HG02588 (cell line): ENCODE measurements around the gene TMEM60.
"Not testable (repeated sequence)": the region's sequence is repeated elsewhere in the genome, so short reads cannot be mapped to it uniquely, and the experiment has no call there.

Source experiments
- ATAC-seq: cut with Tn5 transposase; IDR thresholded peaks from one replicate; pipeline ENCODE4 v1.9.1; 2021; ENCODE audit warnings: mild to moderate bottlenecking, moderate library complexity; ENCODE audit not compliant: unreplicated experiment

The TMEM60 gene

DNA sequence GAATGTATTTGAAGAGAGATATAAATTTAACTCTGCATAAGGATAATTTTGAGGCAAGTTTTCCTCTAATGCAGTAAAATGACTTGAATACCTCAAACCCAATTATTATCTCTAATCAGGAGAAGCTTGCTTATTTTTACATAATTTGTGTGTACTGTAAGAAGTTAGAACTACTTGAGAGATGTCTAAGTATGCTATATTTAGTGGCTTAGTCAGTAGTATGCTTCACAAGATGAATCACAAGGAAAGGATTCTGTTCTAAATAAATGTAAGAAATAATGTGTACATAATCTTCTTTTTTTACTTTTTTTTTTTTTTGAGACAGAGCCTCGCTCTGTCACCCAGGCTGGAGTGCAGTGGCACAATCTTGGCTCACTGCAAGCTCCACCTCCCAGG is 14.1 kb upstream of the TMEM60 start:
- ATAC-seq, result no peak

GRCh38 chr7:77811516-77812289 is 13.5 kb upstream of the TMEM60 start:
- no peak for ATAC-seq

DNA sequence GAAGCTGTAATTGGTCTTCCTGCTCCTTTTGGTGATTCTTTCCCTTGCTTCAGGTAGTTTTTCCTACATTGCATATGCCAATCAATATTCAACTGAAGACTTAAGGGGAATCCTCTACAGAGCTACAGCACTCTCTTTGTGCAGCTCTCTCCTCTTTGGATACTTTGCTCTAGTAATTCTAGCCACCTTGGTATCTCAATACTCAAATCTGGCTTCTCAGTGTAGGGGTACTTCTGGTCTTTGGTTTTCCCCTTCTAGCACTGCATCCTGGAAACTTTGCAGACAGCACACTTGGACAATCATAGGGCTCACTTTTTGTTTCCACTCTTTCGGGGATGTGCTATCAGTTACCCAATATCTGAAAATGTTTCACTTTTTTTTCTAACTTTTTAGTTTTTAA is 10.3 kb upstream of the TMEM60 start:
- ATAC-seq, result no peak

GRCh38 chr7:77806425-77806824 is 8.2 kb upstream of the TMEM60 start:
- ATAC-seq, result no peak

DNA sequence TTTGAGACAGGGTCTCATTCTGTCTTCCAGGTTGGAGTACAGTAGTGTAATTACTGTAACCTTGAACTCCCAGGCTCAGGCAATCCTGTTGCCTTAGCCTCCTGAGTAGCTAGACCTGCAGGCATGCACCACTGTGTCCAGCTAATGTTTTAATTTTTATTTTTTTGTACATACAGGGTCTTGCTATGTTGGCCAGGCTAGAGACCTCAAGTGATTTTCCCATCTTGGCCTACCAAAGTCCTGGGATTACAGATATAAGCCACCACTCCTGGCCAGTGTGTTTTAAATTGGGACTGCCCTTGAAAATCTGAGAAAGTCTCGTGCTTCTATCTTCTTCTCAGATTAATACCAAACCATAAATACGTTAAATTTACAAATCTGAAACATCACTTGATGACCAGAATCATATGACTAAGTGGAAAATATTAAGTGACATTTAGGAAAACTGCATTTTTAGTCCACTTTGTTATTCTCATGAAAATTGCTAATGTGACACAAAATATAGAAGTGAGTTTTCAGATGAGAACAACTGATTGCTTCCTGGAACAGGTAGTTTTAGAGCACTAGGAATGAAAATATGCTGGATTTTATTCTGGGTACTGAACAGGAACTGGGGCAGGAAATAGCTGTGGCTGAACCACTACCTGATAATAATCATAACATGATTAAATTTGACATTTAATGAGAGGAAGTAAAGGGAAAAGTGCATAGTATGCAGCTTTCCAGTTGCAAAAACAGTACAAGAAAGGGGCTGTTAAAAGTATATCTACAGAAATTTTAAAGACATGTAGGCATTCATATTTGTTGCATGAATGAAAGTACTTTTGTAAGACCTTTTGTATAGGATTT is 4.5 kb upstream of the TMEM60 start:
- no peak for ATAC-seq

DNA sequence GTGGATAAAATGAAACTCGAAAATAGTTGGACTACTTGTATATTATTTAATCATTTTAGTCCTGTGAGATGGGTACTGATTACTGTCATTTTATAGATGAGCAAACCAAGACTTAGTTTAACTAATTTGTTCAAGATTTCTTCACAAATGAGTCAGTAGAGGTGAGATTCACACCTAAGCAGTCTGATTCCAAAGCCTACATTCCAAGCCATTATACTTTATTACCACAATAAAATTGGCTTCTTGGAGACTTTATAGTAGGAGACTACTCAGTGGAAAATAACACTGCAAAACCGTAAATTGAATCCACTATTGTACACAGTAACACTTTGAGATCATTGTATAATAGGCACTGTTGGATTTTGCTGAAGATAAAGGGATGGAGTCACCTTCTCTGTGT is 2.5 kb upstream of the TMEM60 start:
- ATAC-seq, result no peak

- no peak for ATAC-seq
Measured at GRCh38 chr7:77800158-77800557, 1.9 kb upstream of the TMEM60 start.

GRCh38 chr7:77799078-77799964 is 1.1 kb upstream of the TMEM60 start:
- peak; percentile 1 for ATAC-seq

DNA sequence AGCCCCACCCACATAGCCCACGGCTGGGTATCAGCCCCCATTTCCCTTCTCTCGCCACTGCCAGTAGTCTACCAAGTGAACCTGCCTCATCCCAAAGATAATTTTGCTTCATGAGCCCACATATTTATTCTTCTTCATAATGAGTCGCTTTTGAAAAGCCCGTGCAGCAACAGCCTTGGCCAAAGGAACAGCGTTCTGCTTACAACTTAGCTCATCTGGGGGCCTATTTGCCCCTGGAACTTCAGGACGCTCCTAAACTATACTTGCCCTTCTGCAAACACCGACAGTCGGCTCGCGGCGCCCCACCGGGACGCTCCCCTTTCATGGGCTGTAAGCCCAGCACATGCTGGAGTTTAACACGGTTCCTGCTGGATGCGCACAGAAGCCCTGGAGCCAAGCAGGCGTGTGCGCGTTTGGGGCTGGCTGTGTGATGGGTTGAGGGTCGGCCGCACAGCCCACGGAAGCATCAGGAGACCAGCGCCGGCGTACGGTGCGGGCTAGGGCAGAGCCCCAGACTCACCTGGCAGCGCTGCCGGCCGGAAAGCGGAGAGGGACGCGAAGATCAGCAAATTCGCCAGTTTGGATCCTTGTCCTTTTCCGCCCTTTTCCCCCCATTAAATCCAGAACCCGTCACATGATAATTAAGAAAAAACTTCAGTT is 370 bp downstream of the TMEM60 start:
- ATAC-seq, result peak; percentile 24

- no peak for ATAC-seq
Measured at GRCh38 chr7:77796960-77797359, 1.3 kb downstream of the TMEM60 start.

DNA sequence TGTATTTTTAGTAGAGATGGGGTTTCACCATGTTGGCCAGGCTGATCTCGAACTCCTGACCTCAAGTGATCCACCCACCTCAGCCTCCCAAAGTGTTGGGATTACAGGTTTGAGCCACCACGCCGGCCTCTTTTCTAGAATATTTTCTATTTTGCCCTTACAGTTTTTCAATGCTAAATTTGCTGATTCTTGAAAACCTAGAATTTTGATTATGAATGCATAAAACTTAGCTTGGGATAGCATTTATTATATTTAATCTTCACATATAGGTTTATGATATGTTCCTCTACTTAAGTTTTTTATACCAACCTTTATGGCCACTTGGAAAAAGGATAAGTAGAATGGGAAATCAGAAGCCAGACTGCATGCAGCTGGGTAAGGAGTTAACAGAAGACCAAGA is 2.1 kb downstream of the TMEM60 start:
- no peak for ATAC-seq

DNA sequence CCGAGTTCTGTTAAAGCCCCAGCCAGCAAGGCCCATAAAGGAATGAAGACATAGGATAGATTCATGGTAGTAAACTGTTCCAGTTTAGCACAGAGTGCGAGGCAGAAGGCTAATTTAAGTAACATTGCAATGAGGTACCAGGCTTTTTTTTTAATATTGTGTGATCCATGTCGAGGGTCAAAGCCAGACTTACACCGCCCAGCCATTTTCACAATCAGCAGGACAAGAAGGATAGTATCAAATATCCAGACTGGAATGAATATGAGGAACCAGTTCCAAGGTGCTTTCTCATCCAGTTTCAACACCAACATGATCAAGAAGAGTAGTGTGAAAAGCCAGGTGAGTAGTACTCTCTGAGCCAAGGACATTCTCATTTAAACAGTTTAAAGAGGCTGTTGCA is 4.2 kb downstream of the TMEM60 start:
- no peak for ATAC-seq

- no peak for ATAC-seq
Measured at GRCh38 chr7:77791956-77792355, 6.3 kb downstream of the TMEM60 start.

- no peak for ATAC-seq
Measured at GRCh38 chr7:77791336-77791735, 6.9 kb downstream of the TMEM60 start.

GRCh38 chr7:77788327-77788902 is 9.8 kb downstream of the TMEM60 start:
- no peak for ATAC-seq

DNA sequence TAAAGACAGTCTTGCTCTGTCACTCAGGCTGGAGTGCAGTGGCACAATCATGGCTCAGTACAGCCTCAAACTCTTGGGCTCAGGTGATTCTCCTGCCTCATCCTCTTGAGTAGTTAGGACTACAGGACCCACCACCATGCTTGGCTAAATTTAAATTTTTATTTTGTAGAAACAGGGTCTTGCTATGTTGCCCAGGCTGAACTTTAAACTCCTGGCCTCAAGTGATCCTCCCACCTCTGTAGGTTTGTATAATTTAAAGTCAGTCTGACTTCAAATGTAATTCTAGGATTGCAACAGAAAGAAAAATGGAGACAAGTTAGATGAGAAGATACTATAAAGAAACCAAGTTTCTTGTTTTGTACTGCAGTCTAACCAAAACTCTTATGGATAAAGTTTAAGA is 11.5 kb downstream of the TMEM60 start:
- no peak for ATAC-seq

DNA sequence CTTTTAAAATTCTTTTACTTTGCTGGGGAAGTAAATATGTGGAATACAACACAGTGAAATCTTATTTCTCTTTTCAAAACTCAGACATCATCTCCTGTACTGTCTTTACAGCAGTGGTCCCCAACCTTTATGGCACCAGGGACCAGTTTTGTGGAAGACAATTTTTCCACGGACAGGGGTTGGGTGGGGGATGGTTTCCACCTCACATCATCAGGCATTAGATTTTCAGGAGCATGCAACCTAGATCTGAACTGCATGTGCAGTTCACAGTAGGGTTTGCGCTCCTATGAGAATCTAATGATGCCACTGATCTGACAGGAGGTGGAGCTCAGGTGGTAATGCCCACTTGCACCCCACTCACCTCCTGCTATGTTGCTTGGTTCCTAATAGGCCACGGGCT is 12.2 kb downstream of the TMEM60 start:
- no peak for ATAC-seq

DNA sequence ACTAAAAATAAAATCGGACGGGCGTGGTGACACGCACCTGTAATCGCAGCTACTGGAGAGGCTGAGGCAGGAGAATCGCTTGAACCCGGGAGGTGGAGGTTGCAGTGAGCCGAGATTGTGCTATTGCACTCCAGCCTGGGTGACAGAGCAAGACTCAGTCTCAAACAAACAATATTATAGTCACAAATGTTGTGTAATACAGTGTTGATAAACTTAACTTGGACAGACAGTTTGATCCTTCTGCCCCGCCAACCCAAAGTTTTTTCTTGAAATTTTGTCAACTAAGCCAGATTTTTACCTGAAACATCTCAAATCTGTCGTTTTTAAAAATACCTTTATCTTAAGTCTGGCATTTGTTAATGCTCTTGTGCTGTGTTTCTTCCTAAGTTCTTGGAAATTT is 13.8 kb downstream of the TMEM60 start:
- not testable (repeated sequence) for ATAC-seq

DNA sequence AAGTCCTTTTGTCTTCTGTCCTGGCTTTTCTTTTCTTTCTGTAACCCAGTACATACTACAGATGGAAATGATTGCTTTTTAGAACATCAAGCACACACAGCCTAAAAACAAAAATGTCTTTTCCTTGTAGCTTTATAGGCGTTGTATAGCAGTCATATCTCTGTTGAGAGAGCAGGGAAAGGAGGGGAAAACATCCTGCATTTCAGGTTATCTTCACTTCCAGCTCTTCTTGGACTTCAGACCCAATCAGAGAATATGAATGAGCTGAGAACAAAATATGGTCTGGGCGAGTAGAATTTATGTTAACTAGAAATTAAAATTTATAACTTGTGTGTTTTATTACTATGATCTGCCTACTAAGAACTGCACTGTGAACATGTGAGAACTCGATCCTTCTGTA is 14.7 kb downstream of the TMEM60 start:
- ATAC-seq, result no peak

DNA sequence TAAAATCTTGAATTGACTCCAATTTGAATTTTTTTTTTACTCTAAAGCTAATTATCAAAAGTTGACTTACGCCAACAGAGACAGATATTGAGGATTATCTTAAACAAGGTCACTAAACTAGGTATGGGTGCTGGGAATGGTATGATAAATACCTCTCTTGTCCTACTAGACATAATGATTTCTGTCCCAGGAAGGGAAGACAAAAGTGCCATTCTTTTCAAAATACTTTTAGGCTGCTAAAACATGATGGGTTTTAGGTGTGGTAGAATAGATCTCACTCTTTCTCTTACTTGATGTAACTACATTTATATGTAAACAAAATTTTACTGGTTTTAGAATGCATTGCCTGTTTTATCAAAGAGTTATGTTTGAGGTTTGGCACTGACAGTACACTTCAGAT is 15.1 kb downstream of the TMEM60 start:
- no peak for ATAC-seq
